Skeletal muscle tissue (tissue), 4 donors: ENCODE measurements around the gene MITF. TPM values are rescaled to one million over a fixed set of nuclear protein-coding genes. Genes with fewer than 3 reads are reported as not detected.
A peak's percentile ranks its signal among the peaks of the same experiment; 100 is the strongest.
"Not testable (repeated sequence)": the region's sequence is repeated elsewhere in the genome, so short reads cannot be mapped to it uniquely, and the experiment has no call there.

ENCODE experiments used
- H3K27ac ChIP-seq: one replicate; pipeline ENCODE4 v1.7.0; 2013; ENCODE audit warnings: mild to moderate bottlenecking, low read depth, low read length, inconsistent platforms
- H3K27me3 ChIP-seq, 3 donors: one replicate each; pipeline ENCODE4 v1.7.0; 2013; ENCODE audit warnings: low read length in 3 of 3; ENCODE audit not compliant: control insufficient read depth in 3 of 3, insufficient read depth in 3 of 3
- H3K36me3 ChIP-seq, 3 donors: one replicate each; pipeline ENCODE4 v1.7.0; 2013; ENCODE audit warnings: low read length in 3 of 3; ENCODE audit not compliant: control insufficient read depth in 3 of 3, insufficient read depth in 3 of 3
- H3K4me1 ChIP-seq, 3 donors: one replicate each; pipeline ENCODE4 v1.7.0; 2013; ENCODE audit warnings: low read length in 3 of 3, mild to moderate bottlenecking in 3 of 3; ENCODE audit not compliant: control insufficient read depth in 3 of 3, insufficient read depth in 3 of 3
- H3K4me3 ChIP-seq, 3 donors: one replicate each; pipeline ENCODE4 v1.7.0; 2013; ENCODE audit warnings: low read length in 3 of 3
- H3K9ac ChIP-seq, 3 donors: one replicate each; pipeline ENCODE4 v1.7.0; 2013; ENCODE audit warnings: low read length in 3 of 3, mild to moderate bottlenecking in 3 of 3, moderate library complexity in 2 of 3, low read depth in 1 of 3
- H3K9me3 ChIP-seq, 3 donors: one replicate each; pipeline ENCODE4 v1.7.0; 2013; ENCODE audit warnings: low read length in 3 of 3; ENCODE audit not compliant: control insufficient read depth in 3 of 3
- total RNA-seq: library from RNA; depleted of rRNA; stranded (reverse); fragments of >200 nt; gene quantifications from one replicate; pipeline ENCODE4 v1.2.3, GENCODE V29; 2014
- donor health status: Osteomylitis.

The MITF gene
- total RNA-seq, 1 donor from 2014 or later = 11.0 TPM

- H3K36me3 ChIP-seq = no peaks in the 10 kb centered on the region
- H3K4me3 ChIP-seq = no peak overlapping the region
- H3K9ac ChIP-seq = no peak overlapping the region
- peak overlapping the region; percentile 45 for H3K27ac ChIP-seq
- peaks cover 19 to 44% (median 30%) of the 10 kb centered on the region in 3 donors for H3K4me1 ChIP-seq
- no peaks in the 10 kb centered on the region for H3K9me3 ChIP-seq
- no peaks in the 10 kb centered on the region for H3K27me3 ChIP-seq
Observed at GRCh38 chr3:69777582-69777967, 38.3 kb downstream of the MITF start.

GRCh38 chr3:69781593-69781992, 42.3 kb downstream of the MITF start:
- Histone ChIP-seq H3K4me3 (no peak overlapping the region), H3K4me1 (peaks cover 20 to 34% (median 26%) of the 10 kb centered on the region in 3 donors), H3K9me3 (no peaks in the 10 kb centered on the region), H3K9ac (no peak overlapping the region), H3K36me3 (no peaks in the 10 kb centered on the region), H3K27me3 (no peaks in the 10 kb centered on the region), H3K27ac (no peak overlapping the region)

DNA sequence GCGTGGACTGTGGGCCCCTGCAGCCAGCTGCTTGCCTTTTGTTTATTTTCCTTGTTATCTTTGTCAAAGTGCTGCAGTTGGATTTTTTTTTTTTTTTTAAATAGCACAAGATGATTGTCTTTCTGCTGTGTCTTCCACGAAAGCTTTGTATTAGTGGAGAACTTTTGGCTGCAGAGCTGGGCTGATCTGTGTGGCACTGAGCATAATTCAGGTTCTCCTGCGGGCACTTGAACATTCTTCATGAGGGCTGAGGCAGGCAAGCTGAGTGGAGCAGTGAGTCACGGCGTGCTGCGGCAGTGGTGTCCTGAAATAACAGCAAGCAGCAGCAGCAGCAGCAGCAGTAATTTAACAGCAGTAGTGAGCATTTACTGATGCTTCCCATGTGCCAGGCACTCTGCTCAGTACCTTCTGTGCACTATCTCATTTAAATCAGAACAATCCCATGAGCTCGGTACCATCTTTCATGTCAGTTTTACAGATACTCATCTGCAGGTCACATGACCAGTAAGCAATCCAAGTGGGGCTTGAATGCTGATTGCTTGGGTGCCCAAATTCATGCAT, 45.8 kb downstream of the MITF start:
- Histone ChIP-seq H3K36me3 (no peaks in the 10 kb centered on the region), H3K27ac (peak overlapping the region; percentile 49), H3K9ac (peak overlapping the region in 1 of 3 donors; percentile 26), H3K27me3 (no peaks in the 10 kb centered on the region), H3K9me3 (no peaks in the 10 kb centered on the region), H3K4me3 (no peak overlapping the region), H3K4me1 (peaks cover 29 to 39% (median 30%) of the 10 kb centered on the region in 3 donors)

DNA sequence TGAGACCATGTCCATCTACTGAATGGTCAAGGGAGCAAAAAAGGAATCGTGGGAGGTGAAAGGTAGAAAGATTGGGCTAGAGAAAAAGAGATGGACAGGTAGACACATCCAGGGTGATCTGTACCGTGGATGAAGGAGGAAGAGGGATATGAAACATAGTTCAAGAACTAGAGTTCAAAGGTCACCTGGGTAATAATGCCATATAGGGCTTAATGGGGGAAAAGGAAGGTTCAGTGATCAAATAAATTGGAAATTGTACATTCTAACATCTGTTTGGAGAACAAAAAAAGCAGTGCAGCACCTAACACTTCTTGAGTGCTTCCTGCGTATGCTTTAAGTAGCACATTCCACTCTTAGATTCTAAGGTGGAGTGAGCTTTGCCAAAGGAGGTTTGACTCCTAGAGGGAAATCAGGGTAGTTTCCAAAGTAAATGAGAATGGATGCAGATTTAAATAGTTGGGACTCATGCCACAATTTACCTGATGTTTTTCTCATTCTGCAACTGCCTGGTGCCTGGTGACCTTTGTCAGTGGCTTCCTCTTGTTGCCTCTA, 46.6 kb downstream of the MITF start:
- peak overlapping the region; percentile 0 for H3K27ac ChIP-seq
- H3K4me3 ChIP-seq = no peak overlapping the region
- no peak overlapping the region for H3K9ac ChIP-seq
- H3K36me3 ChIP-seq = no peaks in the 10 kb centered on the region
- H3K27me3 ChIP-seq = no peaks in the 10 kb centered on the region
- H3K9me3 ChIP-seq = no peaks in the 10 kb centered on the region
- H3K4me1 ChIP-seq = peaks cover 33 to 43% (median 33%) of the 10 kb centered on the region in 3 donors

GRCh38 chr3:69786854-69787253, 47.6 kb downstream of the MITF start:
- Histone ChIP-seq H3K36me3 (no peaks in the 10 kb centered on the region), H3K27me3 (no peaks in the 10 kb centered on the region), H3K4me1 (peaks cover 40 to 44% (median 43%) of the 10 kb centered on the region in 3 donors), H3K4me3 (no peak overlapping the region), H3K9ac (no peak overlapping the region), H3K9me3 (no peaks in the 10 kb centered on the region), H3K27ac (peak overlapping the region; percentile 19)

- no peak overlapping the region for H3K9ac ChIP-seq
- H3K9me3 ChIP-seq = no peaks in the 10 kb centered on the region
- peak overlapping the region; percentile 19 for H3K27ac ChIP-seq
- no peaks in the 10 kb centered on the region for H3K27me3 ChIP-seq
- no peaks in the 10 kb centered on the region for H3K36me3 ChIP-seq
- no peak overlapping the region for H3K4me3 ChIP-seq
- peaks cover 40 to 47% (median 45%) of the 10 kb centered on the region in 3 donors for H3K4me1 ChIP-seq
Observed at GRCh38 chr3:69787436-69788168, 48.3 kb downstream of the MITF start.

DNA sequence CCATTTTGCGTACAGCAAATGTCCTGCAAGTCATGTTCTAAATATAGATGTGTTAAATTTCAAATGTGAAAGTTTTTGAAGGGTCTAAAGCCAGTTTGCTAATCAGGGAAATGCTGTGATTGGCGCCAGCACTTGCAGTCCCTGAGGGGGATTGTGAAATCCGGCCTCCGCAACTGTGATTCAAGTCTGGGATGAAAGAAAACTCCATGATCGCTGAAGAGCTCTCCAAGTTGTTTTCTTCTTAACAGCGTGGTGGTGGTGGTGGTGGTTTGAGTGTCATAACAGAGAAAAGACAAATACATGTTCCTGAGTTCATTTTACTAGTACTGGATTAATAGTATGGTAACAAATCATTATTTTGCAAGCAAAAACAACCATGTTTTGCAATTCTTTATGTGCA, 51.8 kb downstream of the MITF start:
- Histone ChIP-seq H3K4me1 (peaks cover 26 to 34% (median 29%) of the 10 kb centered on the region in 3 donors), H3K27me3 (no peaks in the 10 kb centered on the region), H3K27ac (peak overlapping the region; percentile 53), H3K4me3 (peak overlapping the region; percentile 19 to 50 (median 31)), H3K9me3 (no peaks in the 10 kb centered on the region), H3K36me3 (no peaks in the 10 kb centered on the region), H3K9ac (peak overlapping the region in 1 of 3 donors; percentile 42)

GRCh38 chr3:69791919-69792399, 52.7 kb downstream of the MITF start:
- H3K27me3 ChIP-seq = no peaks in the 10 kb centered on the region
- no peaks in the 10 kb centered on the region for H3K9me3 ChIP-seq
- peak overlapping the region; percentile 53 for H3K27ac ChIP-seq
- H3K9ac ChIP-seq = peak overlapping the region in 1 of 3 donors; percentile 16
- no peaks in the 10 kb centered on the region for H3K36me3 ChIP-seq
- H3K4me3 ChIP-seq = peak overlapping the region in 2 of 3 donors; percentile 19 to 50
- H3K4me1 ChIP-seq = peaks cover 19 to 26% (median 22%) of the 10 kb centered on the region in 3 donors

GRCh38 chr3:69796126-69796525, 56.9 kb downstream of the MITF start:
- peaks cover 8 to 16% (median 9%) of the 10 kb centered on the region in 3 donors for H3K4me1 ChIP-seq
- not testable (repeated sequence) for H3K27ac ChIP-seq, H3K9me3 ChIP-seq, H3K36me3 ChIP-seq, H3K27me3 ChIP-seq, H3K4me3 ChIP-seq, H3K9ac ChIP-seq

DNA sequence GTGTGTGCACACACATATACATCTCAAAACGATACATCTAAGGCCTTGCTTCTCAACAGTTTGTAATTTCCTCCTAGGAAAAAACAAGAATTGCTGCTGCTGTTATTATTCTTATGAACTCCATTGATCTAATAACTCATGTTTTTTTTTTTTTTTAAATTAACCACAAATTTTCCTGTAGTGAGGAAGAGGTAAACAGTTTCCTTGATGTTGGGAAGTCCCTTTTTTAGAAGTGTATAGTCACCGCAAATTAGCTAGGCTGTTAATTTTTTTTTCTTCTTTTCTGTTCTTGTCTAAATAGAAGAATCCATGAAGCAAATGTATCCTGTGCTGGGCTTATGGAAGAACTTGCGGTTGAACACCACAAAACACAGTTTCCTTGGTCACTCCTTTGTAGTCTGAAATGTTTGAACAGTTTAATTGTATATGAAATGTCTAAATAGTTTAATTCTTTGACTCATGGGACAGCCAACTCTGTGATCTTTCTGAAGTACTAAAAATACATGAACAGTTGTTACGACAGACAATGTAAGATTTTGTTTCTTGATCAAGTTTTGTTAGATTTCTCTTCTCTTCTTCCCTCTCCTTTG, 64.5 kb downstream of the MITF start:
- H3K36me3 ChIP-seq = no peaks in the 10 kb centered on the region
- H3K9me3 ChIP-seq = no peaks in the 10 kb centered on the region
- no peak overlapping the region for H3K4me3 ChIP-seq
- no peak overlapping the region for H3K9ac ChIP-seq
- H3K27ac ChIP-seq = no peak overlapping the region
- H3K4me1 ChIP-seq = peaks cover 0 to 4% (median 3%) of the 10 kb centered on the region in 3 donors
- no peaks in the 10 kb centered on the region for H3K27me3 ChIP-seq
